GM23248 (cell line): ENCODE data around the gene MPZL1. TPM values are rescaled to one million over a fixed set of nuclear protein-coding genes. Genes with fewer than 3 reads are reported as not detected.

ENCODE experiments used
- DNase-seq: peaks from one replicate; pipeline ENCODE4 v3.0.0-alpha.2; 2015
- H2AFZ ChIP-seq: fragments of 200-600 bp; sonication (generic); 2 replicates; pipeline ENCODE4 v1.6.1; 2016; ENCODE audit warnings: antibody characterized with exemption
- H3F3A ChIP-seq: fragments of 200-600 bp; sonication (generic); 2 replicates; pipeline ENCODE4 v1.6.1; 2016; ENCODE audit warnings: mild to moderate bottlenecking, antibody characterized with exemption, mixed run types; ENCODE audit not compliant: insufficient read depth
- H3K27ac ChIP-seq: fragments of 200-600 bp; sonication (generic); 2 replicates; pipeline ENCODE4 v1.5.1; 2016; ENCODE audit warnings: mild to moderate bottlenecking
- H3K27me3 ChIP-seq: fragments of 200-600 bp; sonication (generic); replicated peaks from 2 replicates; pipeline ENCODE4 v1.6.1; 2016; ENCODE audit warnings: mild to moderate bottlenecking; ENCODE audit not compliant: insufficient read depth
- H3K36me3 ChIP-seq: fragments of 200-600 bp; sonication (generic); 2 replicates; pipeline ENCODE4 v1.6.1; 2016; ENCODE audit warnings: low read depth, mild to moderate bottlenecking
- H3K4me1 ChIP-seq: fragments of 200-600 bp; sonication (generic); 2 replicates; pipeline ENCODE4 v1.6.1; 2016; ENCODE audit warnings: mild to moderate bottlenecking; ENCODE audit not compliant: insufficient read depth
- H3K4me2 ChIP-seq: fragments of 200-600 bp; sonication (generic); one replicate; pipeline ENCODE4 v1.6.1; 2016; ENCODE audit warnings: mild to moderate bottlenecking; ENCODE audit not compliant: unreplicated experiment
- H3K4me3 ChIP-seq: fragments of 200-600 bp; sonication (generic); 2 replicates; pipeline ENCODE4 v1.5.1; 2016; ENCODE audit warnings: mild to moderate bottlenecking
- H3K79me2 ChIP-seq: fragments of 200-600 bp; sonication (generic); 2 replicates; pipeline ENCODE4 v1.6.1; 2016; ENCODE audit warnings: mild to moderate bottlenecking; ENCODE audit not compliant: insufficient read depth
- H3K9ac ChIP-seq: fragments of 200-600 bp; sonication (generic); 2 replicates; pipeline ENCODE4 v1.6.1; 2016; ENCODE audit warnings: mild to moderate bottlenecking
- H3K9me2 ChIP-seq: fragments of 200-600 bp; sonication (generic); 2 replicates; pipeline ENCODE4 v1.6.1; 2016; ENCODE audit warnings: mixed run types, mild to moderate bottlenecking, moderate library complexity; ENCODE audit not compliant: insufficient read depth
- H3K9me3 ChIP-seq: fragments of 200-600 bp; sonication (generic); one replicate; pipeline ENCODE4 v1.6.1; 2017; ENCODE audit warnings: low read depth
- H4K20me1 ChIP-seq: fragments of 200-600 bp; sonication (generic); 2 replicates; pipeline ENCODE4 v1.6.0; 2016; ENCODE audit not compliant: insufficient read depth
- EZH2 ChIP-seq: fragments of 200-600 bp; sonication (generic); IDR thresholded peaks from 2 replicates; pipeline ENCODE4 v1.6.1; 2018; ENCODE audit warnings: antibody characterized with exemption, mild to moderate bottlenecking; ENCODE audit not compliant: insufficient read depth, poor library complexity, severe bottlenecking
- EZH2phosphoT487 ChIP-seq: fragments of 200-600 bp; sonication (generic); IDR thresholded peaks from 2 replicates; pipeline ENCODE4 v1.6.1; 2018; ENCODE audit warnings: antibody characterized with exemption, moderate library complexity, mild to moderate bottlenecking, low read depth; ENCODE audit not compliant: insufficient read depth
- WGBS, 2 experiments: methylation state at CpG; one replicate each; pipeline ENCODE4 v1.1.6; 2015 to 2017; ENCODE audit warnings: low lambda C conversion rate in 2 of 2, low coverage in 1 of 2; ENCODE audit errors: missing lambda C conversion rate in 2 of 2; 5-methylcytosine and 5-hydroxymethylcytosine counted together
- in situ Hi-C: fragments of 300-500 bp; cut with MboI; formaldehyde crosslinking; loops from 2 replicates; pipeline ENCODE4 v1.15.0; 2020
- polyA plus RNA-seq: library from polyadenylated mRNA; unstranded; fragments of >200 nt; fragmentation: Nextera tagmentation; extraction: Ambion mirVana; gene quantifications from 2 replicates; pipeline ENCODE4 v1.2.1, GENCODE V29; 2016
- total RNA-seq: library from RNA; depleted of rRNA; stranded (reverse); fragments of >200 nt; shearing (Covaris generic); gene quantifications from 2 replicates; pipeline ENCODE4 v1.2.3, GENCODE V29; 2014

MPZL1 gene
- total and polyA plus RNA-seq, 2 experiments from 2014 or later: 144 to 284 TPM

GRCh38 chr1:167765496-167765895 is 43.7 kb downstream of the MPZL1 start:
- Histone ChIP-seq H3K27ac (no peak overlapping the region), H4K20me1 (peaks cover 28% of the 10 kb centered on the region; the same call in 1 of the 2 replicates), H3K9me2 (no peaks in the 10 kb centered on the region), H3K9me3 (no peaks in the 10 kb centered on the region), H3K79me2 (peaks cover 100% of the 10 kb centered on the region), H3K4me3 (no peak overlapping the region), H3K36me3 (peaks cover 41% of the 10 kb centered on the region), H3K4me1 (peaks cover 11% of the 10 kb centered on the region; the same call in 1 of the 2 replicates), H2AFZ (no peak overlapping the region), H3K4me2 (no peak overlapping the region), H3F3A (peaks cover 3% of the 10 kb centered on the region; the same call in 1 of the 2 replicates), H3K27me3 (no peaks in the 10 kb centered on the region), H3K9ac (no peak overlapping the region)
- no peak for DNase-seq
- TF ChIP-seq EZH2 (no peak), EZH2phosphoT487 (no peak)
- WGBS, 2 experiments: 91 to 92% methylated on average over 6 of the region's 6 CpGs
- in situ Hi-C loops: no loop called here

- Histone ChIP-seq H3K27me3 (no peaks in the 10 kb centered on the region), H3K79me2 (peaks cover 94% of the 10 kb centered on the region), H4K20me1 (peaks cover 20% of the 10 kb centered on the region; the same call in 1 of the 2 replicates), H3K9ac (no peak overlapping the region), H3K4me3 (no peak overlapping the region), H3K36me3 (peaks cover 43% of the 10 kb centered on the region), H3K27ac (no peak overlapping the region), H3F3A (peaks cover 3% of the 10 kb centered on the region; the same call in 1 of the 2 replicates), H2AFZ (no peak overlapping the region), H3K9me3 (no peaks in the 10 kb centered on the region), H3K4me1 (peaks cover 11% of the 10 kb centered on the region; the same call in 1 of the 2 replicates), H3K9me2 (no peaks in the 10 kb centered on the region), H3K4me2 (no peak overlapping the region)
- WGBS, 2 experiments: 94 to 100% methylated on average over 2 of the region's 2 CpGs
- TF ChIP-seq EZH2phosphoT487: no peak
- TF ChIP-seq EZH2: no peak
- in situ Hi-C loops: no loop called here
- no peak for DNase-seq
Observed at GRCh38 chr1:167766538-167766937, 44.8 kb downstream of the MPZL1 start.

- peaks cover 17% of the 10 kb centered on the region; the same call in 1 of the 2 replicates for H4K20me1 ChIP-seq
- peaks cover 94% of the 10 kb centered on the region for H3K79me2 ChIP-seq
- no peak overlapping the region for H3K9ac ChIP-seq
- H3K36me3 ChIP-seq: peaks cover 52% of the 10 kb centered on the region
- no peak overlapping the region for H2AFZ ChIP-seq
- H3K9me3 ChIP-seq: no peaks in the 10 kb centered on the region
- in situ Hi-C loops: no loop called here
- H3K27ac ChIP-seq: no peak overlapping the region
- no peak for TF ChIP-seq EZH2
- no peak for TF ChIP-seq EZH2phosphoT487
- H3K9me2 ChIP-seq: no peaks in the 10 kb centered on the region
- peaks cover 11% of the 10 kb centered on the region; the same call in 1 of the 2 replicates for H3K4me1 ChIP-seq
- H3F3A ChIP-seq: peaks cover 10% of the 10 kb centered on the region; the same call in 1 of the 2 replicates
- H3K27me3 ChIP-seq: no peaks in the 10 kb centered on the region
- no peak overlapping the region for H3K4me3 ChIP-seq
- no peak for DNase-seq
- H3K4me2 ChIP-seq: no peak overlapping the region
Observed at GRCh38 chr1:167767761-167768160, 46.0 kb downstream of the MPZL1 start.

DNA sequence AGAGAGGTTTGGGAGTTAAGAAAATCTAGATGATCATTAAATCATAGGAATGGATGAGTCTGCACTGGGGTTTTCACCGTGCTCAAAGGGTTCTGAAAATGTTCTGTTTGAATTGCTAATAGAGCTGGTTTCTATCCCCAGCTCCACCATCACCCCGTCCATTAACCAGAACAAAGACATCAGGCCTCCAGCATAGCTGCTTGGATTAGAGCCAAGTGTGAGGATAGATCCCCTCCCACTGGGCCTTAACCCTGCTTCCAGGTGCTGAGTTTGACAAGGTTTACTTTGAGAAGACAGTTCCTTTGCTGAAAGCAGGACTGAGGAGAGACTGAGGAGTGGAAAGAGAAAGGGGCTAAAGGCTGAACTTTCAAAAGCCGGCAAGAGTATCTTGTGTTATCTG is 48.3 kb downstream of the MPZL1 start:
- H3K27me3 ChIP-seq: no peaks in the 10 kb centered on the region
- peaks cover 58% of the 10 kb centered on the region for H3K36me3 ChIP-seq
- H3K9ac ChIP-seq: no peak overlapping the region
- no peak overlapping the region for H3K27ac ChIP-seq
- no peaks in the 10 kb centered on the region for H3K9me3 ChIP-seq
- peaks cover 7% of the 10 kb centered on the region; the same call in 1 of the 2 replicates for H4K20me1 ChIP-seq
- DNase-seq: no peak
- no peaks in the 10 kb centered on the region for H3K9me2 ChIP-seq
- no peak overlapping the region for H3K4me3 ChIP-seq
- peaks cover 86% of the 10 kb centered on the region for H3K79me2 ChIP-seq
- TF ChIP-seq EZH2phosphoT487: no peak
- no peak for TF ChIP-seq EZH2
- H2AFZ ChIP-seq: no peak overlapping the region
- 92 to 99% methylated on average over 3 of the region's 3 CpGs for WGBS, 2 experiments
- peaks cover 12% of the 10 kb centered on the region for H3K4me1 ChIP-seq
- peaks cover 29% of the 10 kb centered on the region; the same call in 1 of the 2 replicates for H3F3A ChIP-seq
- in situ Hi-C loops: no loop called here
- H3K4me2 ChIP-seq: no peak overlapping the region

DNA sequence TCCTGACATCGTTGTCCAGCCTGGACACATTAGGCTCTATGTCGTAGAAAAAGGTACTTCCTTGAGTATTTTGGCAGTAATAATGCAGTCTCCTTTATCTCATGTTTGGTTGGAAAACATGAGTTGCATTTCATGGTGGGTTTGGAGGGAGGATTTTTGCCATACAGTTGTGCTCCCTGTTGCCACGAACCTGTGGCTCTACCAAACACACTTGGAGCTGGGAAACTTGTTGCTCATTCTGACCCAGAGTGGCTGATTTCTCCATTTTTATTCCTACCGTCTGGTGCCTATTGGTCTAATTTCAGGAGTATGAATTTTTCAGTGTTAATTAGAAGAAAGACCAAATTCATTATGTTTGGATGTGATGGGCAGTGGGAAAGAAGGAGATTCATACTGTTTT is 50.7 kb downstream of the MPZL1 start:
- no peaks in the 10 kb centered on the region for H3K9me2 ChIP-seq
- no peak overlapping the region for H3K9ac ChIP-seq
- DNase-seq: no peak
- H4K20me1 ChIP-seq: peaks cover 7% of the 10 kb centered on the region; the same call in 1 of the 2 replicates
- peaks cover 54% of the 10 kb centered on the region for H3K36me3 ChIP-seq
- WGBS, 2 experiments: 98 to 100% methylated on average over 4 of the region's 4 CpGs
- TF ChIP-seq EZH2: no peak
- TF ChIP-seq EZH2phosphoT487: no peak
- no peaks in the 10 kb centered on the region for H3K27me3 ChIP-seq
- no peak overlapping the region for H3K4me3 ChIP-seq
- in situ Hi-C loops: no loop called here
- no peak overlapping the region for H3K4me2 ChIP-seq
- peaks cover 34% of the 10 kb centered on the region; the same call in 1 of the 2 replicates for H3F3A ChIP-seq
- no peaks in the 10 kb centered on the region for H3K9me3 ChIP-seq
- no peak overlapping the region for H3K27ac ChIP-seq
- no peak overlapping the region for H2AFZ ChIP-seq
- peaks cover 32% of the 10 kb centered on the region for H3K4me1 ChIP-seq
- H3K79me2 ChIP-seq: peaks cover 79% of the 10 kb centered on the region
